A172 (cell line): ENCODE measurements around the gene PTPN7. TPM values are rescaled to one million over a fixed set of nuclear protein-coding genes. Genes with fewer than 3 reads are reported as not detected.

ENCODE experiments used
- DNase-seq: peaks from one replicate; pipeline ENCODE4 v3.0.0-alpha.2; 2015; ENCODE audit warnings: low spot score
- total RNA-seq: library from RNA; depleted of rRNA; stranded (reverse); fragments of >200 nt; shearing (Covaris generic); gene quantifications from 2 replicates; pipeline ENCODE4 v1.2.3, GENCODE V29; 2014; rRNA removed

PTPN7 gene
- total RNA-seq, 1 experiment from 2014 or later = not detected

DNA sequence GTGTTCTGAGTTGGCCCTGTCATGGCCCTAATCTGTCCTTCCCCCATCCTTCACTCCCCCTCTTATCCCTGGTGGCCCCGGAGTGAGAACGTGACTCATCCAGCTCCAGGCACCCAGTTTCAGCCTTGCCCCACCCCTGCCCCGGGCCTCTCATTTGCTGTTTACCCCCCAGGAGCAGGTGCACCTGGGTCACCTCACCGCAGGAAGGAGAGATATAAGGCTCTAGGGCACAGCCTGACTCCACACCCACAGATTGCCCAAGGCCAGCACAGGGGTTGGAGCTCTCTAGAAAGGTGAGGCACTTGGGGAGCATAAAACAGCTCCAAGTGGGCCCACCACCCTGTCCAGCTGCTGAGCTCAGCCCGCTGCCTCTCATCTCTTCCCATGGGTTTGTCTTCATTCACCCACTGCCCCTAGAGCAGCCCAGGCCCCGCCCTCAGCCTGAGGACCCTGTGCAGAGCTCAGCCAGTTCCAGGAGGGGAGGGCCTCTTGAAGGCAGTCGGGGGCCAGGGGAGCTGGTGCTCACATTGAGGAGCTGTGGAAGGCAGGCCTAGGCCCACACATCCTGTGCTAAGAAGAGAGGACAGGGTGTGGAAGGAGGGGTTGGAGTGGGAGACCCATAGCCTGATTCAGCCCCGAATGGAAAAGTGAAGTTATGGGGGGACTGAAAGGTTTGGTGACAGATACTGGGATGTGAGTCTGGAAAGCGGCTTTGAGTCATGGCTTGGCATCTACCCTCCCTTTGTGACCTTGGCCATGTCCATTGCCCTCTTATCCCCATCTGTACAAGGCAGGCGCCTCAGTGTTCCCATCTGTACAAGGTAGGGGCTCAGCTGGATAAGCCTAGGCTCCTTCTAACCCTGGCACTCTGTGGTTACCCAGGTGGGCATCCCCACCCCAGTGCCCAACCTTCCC is 53.8 kb downstream of the PTPN7 start:
- DNase-seq = peak; percentile 91

DNA sequence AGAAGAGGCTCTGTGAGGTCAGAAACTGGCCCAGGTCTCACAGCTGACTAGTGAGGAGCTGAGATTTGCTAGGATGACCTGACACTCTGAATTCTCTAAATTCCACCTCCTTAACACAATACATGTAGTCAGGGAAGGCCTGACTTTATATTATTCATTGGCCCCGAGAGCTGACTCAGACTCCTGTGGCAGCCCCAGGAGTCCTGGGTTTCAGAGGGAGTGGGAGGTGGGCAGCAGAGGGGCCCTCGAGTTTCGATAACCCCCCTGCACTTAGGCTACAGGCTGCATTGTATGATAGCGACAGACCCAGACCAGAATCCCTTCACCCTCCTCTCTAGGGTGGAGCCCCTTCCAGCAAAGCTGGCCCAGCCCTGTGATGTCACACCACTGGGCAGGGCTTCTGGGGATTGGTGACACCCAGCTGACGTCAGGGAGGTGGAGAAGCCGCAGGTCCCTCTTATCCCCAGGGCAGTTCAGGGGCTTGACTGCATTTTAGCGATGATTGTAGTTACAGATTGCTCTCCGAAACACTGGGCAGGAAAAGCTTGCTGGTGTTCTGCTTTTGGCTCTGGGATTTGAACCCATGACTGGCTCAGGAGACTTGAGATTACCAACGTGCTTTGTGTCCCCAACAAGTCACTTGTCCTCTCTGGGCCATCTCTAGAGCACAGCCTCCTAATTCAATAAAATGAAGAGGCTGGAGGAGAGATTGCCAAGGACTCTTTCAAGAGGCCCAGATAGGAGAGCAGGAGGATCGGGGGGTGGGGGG is 54.6 kb downstream of the PTPN7 start:
- DNase-seq = peak; percentile 95

DNA sequence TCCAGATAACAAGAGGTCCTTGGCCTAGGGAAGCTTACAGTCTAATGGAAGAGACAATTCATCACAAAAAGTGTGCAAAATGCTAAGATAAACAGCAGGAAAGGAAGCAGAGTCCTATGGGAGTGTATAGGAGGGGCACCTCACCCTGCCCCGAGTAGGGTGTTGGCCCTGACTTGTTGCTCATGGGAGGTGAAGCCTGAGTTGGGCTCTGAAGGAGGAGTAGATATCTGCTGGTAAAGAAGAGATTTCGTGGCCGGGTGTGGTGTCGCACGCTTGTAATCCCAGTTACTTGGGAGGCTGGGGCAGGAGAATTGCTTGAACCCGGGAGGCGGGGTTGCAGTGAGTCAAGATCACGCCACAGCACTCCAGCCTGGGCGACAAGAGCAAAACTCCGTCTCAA is 56.3 kb downstream of the PTPN7 start:
- DNase-seq = no peak

DNA sequence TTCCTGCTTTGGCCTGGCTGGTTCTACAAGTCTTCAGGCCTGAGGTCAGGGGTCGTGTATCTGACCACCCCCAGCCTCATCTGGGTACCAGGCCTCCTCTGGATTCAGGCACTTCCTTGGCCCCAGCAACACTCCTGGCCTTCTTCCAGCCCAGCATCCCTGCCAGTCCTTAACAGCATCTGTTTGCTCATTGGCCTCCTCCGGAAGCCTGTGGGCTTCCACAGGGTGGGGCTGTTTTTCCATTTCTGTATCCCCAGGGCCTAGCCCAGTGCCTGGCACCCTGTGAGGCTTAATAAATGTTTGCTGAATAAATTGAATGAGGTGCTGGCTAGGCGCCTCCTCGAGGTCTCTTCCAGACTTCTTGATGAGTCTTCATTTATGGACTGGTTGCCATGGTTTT is 59.2 kb downstream of the PTPN7 start:
- no peak for DNase-seq

Other genes starting within 250 kb of the PTPN7 start
- not detected in 2 replicates for gene LMOD1, start 214.1 kb downstream of the PTPN7 start, total RNA-seq
- gene TIMM17A, start 205.1 kb downstream of the PTPN7 start, total RNA-seq = 221 and 246 TPM in 2 replicates
- gene RNPEP, start 178.0 kb downstream of the PTPN7 start, total RNA-seq = 112 and 125 TPM in 2 replicates
- 8.9 and 39.4 TPM in 2 replicates for gene ELF3, start 150.0 kb downstream of the PTPN7 start, total RNA-seq
- 0.03 and 0.60 TPM in 2 replicates for gene GPR37L1, start 37.7 kb downstream of the PTPN7 start, total RNA-seq
- gene ARL8A, start 15.9 kb downstream of the PTPN7 start, total RNA-seq = 42.6 and 57.9 TPM in 2 replicates
- not detected in 2 replicates for gene LGR6, start 33.2 kb upstream of the PTPN7 start, total RNA-seq
- 202 and 205 TPM in 2 replicates for gene UBE2T, start 181.3 kb upstream of the PTPN7 start, total RNA-seq
- gene PPP1R12B, start 188.1 kb upstream of the PTPN7 start, total RNA-seq = 5.6 and 15.6 TPM in 2 replicates